Measurements from ENCODE around the gene COPS2. TPM values are rescaled to one million over a fixed set of nuclear protein-coding genes. Genes with fewer than 3 reads are reported as not detected.
"Not testable (repeated sequence)": the region's sequence is repeated elsewhere in the genome, so short reads cannot be mapped to it uniquely, and the experiment has no call there.

Gene COPS2
- total RNA-seq, 1 donor from 2014 or later = 78.9 TPM

DNA sequence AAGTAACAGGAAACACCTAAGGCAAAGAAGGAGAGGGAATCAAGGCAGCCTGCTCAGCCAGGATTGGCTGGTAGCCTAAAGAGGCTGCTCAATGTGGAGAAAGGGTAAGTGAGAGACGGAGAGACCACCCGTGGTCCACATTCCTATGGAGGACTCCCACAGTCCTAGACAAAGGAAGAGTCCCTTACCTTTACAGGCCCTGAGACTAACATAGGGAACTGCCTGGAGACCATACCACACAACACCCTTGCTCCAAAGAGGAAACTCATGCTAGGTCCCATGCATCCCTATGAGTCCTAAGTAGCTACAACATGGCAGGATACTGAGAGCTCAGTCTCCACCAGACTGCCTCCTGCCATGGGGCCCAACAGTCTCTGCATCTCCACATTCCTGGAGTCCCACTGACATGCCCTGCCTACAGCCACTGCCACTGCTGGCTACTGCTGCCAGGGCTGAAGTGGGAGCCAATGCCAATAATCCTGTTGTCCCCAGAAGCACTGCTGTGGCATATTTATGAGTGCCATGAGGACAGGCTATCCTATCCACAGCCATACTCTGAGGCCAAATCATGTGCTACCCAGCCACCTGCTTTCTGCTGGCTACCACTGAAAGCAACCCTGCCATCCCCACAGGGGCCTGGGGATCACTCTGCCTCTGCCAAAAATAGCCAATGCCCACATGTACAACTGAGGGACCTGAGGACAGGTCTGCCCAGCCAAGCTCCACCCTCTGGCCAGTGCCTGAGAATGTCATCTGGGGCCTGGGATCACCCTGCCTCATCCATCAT lies 45.0 kb downstream of the COPS2 start:
- DNase-seq (ENCODE audit: low spot score) = no peak

DNA sequence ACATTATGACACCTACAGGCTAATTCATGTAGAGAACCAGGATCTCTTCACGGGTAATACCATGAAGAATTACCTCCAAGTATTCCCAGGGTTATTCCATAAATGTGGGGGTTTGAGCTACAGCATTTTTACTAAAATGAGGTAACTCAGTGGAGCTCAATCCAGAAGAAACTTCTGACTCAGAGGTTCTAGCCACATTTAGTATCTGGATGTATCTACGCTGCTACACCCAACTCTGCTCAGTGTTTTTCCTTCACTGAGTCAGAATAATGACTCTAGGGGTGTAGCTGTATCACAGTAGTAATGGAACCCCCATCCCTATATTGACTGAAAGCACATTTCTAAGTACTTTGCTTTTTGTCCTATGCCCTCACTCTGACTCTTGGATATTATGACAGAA lies 52.4 kb downstream of the COPS2 start:
- no peak for DNase-seq (ENCODE audit: low spot score)

GRCh38 chr15:49101536-49101935 lies 53.9 kb downstream of the COPS2 start:
- no peak for DNase-seq (ENCODE audit: low spot score)

DNA sequence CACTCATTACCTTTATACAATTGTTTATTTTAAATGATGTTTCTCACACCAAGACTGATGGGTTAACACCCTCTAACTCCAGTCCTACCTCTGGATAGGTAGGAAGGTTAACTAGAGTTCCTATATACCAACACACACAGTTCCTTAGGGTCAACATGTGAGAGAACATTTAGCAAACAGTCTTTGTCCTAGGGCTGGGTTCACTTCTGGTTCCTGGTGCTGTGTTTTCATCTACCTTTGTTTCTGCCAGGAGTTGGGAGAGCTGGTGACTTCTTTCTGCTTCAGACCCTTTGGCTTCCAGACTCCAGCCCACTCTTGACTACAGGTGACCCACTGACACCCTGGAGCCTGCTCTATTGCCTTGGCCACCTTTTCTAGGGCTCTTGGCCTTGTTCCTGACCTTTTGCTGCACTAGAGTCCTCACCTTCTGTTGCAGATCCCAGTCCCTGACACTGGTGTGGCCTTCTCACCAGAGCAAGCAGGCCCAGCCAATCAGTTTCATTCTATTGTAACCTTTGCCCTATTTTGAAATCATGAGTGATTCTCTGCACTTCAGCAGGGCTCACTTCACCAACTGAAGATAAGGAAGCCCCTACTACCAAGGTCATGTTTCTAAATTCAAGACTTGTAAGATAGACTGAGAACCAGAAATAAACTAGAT lies 59.2 kb downstream of the COPS2 start:
- no peak for DNase-seq (ENCODE audit: low spot score)

- DNase-seq (ENCODE audit: low spot score) = no peak
These were observed 60.5 kb downstream of the COPS2 start for GRCh38 chr15:49094923-49095322.

- DNase-seq (ENCODE audit: low spot score) = no peak
These were observed 61.9 kb downstream of the COPS2 start for GRCh38 chr15:49093252-49094105.

DNA sequence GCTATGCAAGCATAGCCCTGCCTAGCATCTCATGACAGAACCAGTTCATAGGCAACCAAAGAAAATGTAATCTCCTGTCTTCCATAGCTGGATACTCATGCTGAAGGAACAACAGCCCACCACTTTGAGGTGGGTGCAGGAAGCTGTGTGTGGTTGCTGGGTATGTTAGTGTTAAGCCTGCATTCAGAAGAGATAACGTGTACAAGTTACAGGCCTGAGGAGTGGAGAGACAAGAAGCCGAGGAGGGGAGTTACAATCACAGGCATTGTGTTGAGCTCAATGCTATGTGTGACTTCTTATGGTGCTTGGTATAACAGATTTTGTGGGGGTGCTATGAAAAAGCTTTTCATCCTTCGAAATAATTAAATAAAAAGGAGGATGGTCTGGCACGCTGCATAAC lies 66.4 kb downstream of the COPS2 start:
- DNase-seq (ENCODE audit: low spot score) = no peak

DNA sequence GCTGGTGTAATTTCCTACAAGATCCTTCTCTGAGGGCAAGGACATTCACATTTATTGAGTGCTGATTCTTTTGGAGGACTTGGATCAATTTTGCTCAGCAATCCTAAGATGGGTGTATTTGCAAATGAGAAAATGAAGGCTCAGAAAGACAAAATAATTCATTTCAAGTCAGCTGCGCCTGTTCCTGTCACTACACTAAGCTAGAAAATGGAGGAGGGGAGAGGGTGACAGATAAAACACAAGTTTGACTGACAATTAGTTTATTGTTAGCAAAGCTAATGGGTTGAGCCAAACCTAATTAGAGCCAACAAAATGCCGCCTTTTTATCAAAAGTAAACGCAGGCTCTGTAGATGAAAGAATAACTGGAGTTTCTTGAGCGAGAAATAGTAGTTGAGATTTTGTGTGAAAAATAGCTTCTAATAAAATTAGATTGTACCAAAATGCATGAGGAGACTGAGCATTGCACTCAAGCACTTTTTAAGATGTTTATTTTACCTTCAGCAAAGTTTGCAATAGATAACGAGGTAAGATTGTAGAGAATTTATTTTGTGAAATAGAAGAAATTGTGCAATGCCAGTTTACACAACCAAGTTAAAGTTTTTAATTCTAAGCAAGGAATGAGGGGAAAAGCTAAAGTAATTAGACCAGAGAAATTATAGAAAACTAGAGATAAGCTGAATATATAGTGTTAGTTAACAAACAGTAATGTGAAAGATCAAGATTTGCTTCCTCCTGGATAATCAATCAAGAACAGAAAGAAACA lies 69.5 kb downstream of the COPS2 start:
- DNase-seq (ENCODE audit: low spot score) = no peak

GRCh38 chr15:49084285-49084570 lies 71.2 kb downstream of the COPS2 start:
- no peak for DNase-seq (ENCODE audit: low spot score)

- DNase-seq (ENCODE audit: low spot score) = no peak
These were observed 71.8 kb downstream of the COPS2 start for GRCh38 chr15:49083401-49084284.

GRCh38 chr15:49082960-49083359 lies 72.4 kb downstream of the COPS2 start:
- no peak for DNase-seq (ENCODE audit: low spot score)

DNA sequence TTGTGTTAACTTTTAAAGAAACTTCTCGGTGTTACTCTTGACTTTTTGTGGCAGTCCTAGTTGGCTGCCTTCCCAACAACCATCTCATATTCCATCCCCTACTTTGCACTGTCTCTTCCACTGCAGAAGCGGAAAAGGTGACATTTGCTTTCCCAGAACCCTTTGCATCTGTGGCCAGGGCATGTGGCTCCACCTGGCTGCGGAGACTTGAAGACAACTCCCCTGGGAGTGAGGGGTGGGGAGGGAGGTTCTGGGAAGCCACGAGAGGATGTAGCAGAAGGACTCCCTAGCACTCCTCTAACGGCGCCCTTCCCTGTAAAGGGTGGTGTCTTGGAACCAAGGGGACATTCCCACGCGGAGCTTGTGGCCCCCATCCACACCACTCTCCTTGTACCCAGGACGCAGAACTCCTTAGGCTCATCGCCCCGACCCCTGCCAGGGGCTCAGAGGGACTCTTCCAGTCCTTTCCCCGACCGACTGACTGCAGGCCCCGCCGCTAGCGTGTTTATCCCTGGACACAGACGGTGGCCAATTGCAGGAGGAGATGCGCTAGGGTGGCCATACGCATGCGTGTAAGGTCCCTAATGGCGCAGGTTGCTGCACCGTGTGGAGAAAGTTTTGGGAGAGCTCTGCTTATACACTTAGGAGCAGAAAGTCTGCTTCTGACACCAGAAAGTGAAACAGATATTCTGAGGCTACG lies 75.9 kb downstream of the COPS2 start:
- no peak for DNase-seq (ENCODE audit: low spot score)

DNA sequence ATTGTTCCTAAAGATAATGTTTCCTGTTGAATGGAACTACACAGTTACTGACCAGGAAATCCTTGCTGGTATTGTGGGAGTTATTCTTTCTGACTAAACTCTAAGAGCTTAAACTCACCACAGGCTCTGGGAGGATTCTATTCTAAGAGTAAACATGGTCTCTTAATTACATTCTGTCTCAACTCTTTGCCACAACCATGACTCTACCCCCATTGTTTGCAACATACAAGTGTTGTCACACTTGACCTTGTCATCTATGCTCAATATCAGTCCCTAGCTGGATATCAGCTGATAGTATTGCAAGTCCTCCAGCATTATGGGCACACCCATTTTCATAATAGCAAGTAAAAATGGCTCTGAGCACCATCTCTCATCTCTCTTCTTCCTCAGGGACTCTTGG lies 79.5 kb downstream of the COPS2 start:
- DNase-seq (ENCODE audit: low spot score) = no peak

GRCh38 chr15:49074589-49075287 lies 80.7 kb downstream of the COPS2 start:
- DNase-seq (ENCODE audit: low spot score) = not testable (repeated sequence)

Small RNA genes lying within 50 kb of the gene (microRNA-seq; reads per million reads assigned to microRNA genes)
- not detected for gene MIR4716 (ENCODE audit: borderline number of aligned reads)

Other genes starting within 250 kb of the COPS2 start
- not detected for gene SHC4, start 191.7 kb downstream of the COPS2 start, total RNA-seq
- 61.0 TPM for gene SECISBP2L, start 109.2 kb downstream of the COPS2 start, total RNA-seq
- 25.0 TPM for gene GALK2, start 14.6 kb upstream of the COPS2 start, total RNA-seq